ENCODE data around the gene SLC35B4.

Gene SLC35B4

DNA sequence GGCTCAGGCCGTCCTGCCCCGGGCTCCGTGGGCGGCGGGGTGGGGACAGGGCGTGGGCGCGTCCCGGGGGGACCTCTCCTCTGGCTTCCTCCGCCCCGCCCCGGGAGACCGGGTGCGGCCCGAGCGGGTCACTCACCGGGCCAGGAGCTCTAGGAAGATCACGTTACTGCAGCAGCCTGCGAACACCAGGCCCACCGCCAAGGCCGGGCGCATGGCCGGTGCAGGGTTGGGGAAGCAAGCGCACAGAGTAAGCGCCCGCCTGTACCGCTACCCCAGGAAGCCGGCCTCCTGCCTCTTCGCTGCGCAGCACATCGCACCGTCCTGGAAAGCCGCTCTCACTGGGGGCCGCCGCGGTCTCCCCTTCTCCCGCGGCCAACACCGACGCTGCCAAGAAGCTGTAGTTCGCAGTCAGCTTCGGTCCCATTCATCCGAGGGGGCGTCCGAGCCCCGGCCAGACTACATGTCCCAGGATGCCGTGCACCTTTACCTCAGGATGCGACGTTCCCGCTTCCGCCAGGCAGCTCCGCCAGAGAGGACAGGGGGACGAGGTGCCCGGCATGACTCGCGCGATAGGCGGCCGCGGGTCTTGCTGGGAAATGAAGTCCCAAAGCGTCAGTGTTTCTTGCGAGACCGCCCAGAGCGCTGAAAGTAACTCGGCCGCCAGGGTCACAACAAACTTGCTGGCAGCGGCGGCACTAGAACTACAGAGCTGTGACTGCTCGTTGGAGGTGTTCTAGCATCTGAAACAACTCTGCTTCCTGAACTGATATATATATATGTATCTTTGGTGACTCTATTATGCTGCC is at the start of gene SLC35B4:
Gene SLC35B4 (minus strand): TSS at position 392 of the 806 bp plus-strand sequence. CDS start 179 bp downstream, at position 213.
- peak; percentile 91 for DNase-seq (ENCODE audit: low read depth)

DNA sequence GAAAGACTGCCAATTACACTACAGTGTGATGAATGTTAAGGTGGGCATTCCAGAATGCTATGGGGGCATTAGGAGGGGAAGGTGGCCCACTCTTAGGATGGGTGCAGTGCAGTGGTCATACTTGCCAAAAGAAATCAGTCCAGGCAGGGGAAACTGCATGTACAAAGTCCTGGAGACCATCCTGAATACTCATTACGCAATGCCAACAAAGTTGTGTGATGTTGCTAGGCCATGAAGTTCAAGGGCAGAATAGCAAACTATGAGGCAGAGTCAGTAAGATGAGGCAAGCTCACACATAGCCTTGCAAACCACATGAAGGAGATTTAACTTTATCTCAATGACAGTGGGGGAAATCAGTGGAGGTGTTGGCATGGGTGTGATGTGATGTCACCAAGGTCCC is 49.8 kb upstream of the SLC35B4 start:
- no peak for DNase-seq (ENCODE audit: low read depth)

GRCh38 chr7:134365341-134366054 is 48.8 kb upstream of the SLC35B4 start:
- DNase-seq (ENCODE audit: low read depth) = no peak

DNA sequence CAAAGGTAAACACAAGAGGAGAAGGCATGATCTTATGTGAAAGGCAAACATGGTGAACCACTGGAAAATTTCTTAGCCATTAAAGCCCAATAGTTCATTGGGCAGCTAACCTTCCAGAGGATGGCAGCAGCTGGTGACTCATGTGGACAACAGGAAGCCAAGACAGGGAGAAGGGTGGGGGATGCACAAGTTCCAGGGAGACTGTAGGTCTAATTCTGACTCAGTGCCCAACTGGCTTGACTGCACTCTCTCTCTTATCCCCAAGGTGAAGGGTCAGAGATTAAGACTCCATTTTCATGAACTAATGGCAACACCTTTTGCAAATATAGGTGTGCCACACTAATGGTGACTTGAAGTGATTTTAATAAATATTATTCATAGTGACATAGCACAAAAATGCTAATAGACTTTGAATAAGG is 47.9 kb upstream of the SLC35B4 start:
- DNase-seq (ENCODE audit: low read depth) = no peak

DNA sequence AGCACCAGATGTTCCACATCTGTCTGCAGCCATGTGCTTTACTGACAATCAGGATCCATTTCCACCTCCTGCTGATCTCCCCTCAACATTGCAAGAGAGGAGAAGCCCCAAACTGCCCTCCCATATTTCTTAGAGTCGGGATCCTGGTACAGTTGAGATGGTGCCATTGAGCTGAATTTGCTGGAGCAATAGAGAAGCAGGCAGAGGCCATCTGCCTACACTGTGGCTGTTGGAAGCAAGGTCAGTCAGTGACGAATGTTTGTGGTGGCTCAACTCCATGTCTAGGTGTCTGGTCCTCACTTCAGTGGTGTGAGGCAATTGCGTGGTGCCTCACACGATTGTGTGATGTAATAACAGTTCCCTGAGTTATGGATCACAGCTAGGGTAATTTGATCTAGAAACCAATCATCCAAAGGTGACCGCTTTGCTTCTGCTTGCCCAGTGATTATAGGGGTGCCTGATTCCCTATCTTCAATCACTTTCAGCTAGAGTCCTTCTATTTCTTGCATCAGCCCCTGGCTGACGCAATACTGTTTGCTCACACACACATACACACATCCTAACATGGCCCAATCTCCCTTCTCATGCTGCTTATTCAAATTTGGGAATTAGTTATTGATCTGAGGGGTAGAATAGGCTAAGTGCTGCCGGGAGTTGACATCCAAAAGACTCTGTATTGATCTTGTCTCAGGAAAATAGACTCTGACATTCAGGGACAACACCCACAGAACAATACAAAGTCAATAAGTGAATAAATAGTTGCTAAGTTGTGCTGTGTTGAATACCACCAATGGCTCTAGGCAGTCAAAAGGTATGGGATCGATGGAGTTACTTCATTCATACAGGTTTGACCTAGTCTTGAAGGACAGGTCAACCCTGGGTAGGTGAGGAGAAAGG is 46.1 kb upstream of the SLC35B4 start:
- DNase-seq (ENCODE audit: low read depth) = no peak

DNA sequence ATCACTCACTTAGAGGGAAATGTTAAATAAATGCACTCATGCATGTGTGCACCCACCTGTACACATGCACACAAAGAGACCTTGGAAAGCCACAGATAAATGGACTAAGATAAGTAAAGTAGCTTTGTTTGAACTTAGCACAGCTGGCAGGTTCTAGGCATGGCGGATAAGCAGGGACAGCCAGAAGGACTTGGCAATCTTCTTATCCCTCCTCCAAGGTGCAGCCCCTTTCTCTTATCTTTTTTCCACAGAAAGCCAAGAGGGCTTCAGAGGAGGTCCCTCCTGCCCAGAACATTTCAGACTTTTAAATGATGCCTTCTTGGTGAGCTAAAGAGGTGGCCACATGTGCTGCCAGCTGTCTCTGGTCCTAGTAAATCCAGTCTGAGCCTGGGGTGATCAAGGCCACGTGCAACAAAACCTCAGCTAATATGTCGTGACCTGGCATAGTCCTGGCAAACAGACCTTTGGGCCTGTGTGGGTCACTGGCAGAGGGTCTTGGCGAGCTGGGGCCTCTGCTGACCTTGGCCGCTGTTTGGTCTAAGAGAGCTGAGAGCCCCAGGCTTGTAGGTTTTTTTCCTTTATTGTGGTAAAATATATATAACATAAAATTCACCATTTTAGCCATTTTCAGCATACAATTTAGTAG is 43.2 kb upstream of the SLC35B4 start:
- no peak for DNase-seq (ENCODE audit: low read depth)

GRCh38 chr7:134357486-134357885 is 40.8 kb upstream of the SLC35B4 start:
- no peak for DNase-seq (ENCODE audit: low read depth)

- DNase-seq (ENCODE audit: low read depth) = no peak
These were observed 39.7 kb upstream of the SLC35B4 start for GRCh38 chr7:134356421-134356936.

- no peak for DNase-seq (ENCODE audit: low read depth)
These were observed 39.2 kb upstream of the SLC35B4 start for GRCh38 chr7:134355927-134356326.

DNA sequence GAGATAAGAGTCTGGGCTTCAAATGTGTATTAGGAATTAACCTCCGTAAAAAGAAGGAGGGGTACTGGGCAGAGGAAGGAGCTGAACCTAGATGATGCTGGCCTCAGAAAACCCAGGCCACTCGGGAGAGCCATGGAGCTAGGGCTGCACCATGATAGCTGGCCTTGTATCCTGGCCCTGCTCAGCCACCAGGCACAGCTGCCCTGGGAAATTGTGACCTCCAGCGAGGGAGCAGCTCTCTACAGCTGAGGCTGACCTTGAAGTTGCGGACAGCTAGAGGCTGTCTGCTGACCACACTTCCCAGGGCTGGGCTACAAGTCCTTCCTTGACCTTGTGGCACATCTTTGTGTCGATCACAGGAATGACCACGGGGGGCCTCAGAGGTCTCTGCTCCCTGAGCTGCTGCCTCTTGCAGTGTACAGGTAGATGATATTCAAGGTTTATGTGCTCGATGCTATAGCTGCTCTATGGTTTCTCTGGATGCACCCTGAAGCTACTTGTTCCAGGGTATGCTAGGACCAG is 38.3 kb upstream of the SLC35B4 start:
- no peak for DNase-seq (ENCODE audit: low read depth)

DNA sequence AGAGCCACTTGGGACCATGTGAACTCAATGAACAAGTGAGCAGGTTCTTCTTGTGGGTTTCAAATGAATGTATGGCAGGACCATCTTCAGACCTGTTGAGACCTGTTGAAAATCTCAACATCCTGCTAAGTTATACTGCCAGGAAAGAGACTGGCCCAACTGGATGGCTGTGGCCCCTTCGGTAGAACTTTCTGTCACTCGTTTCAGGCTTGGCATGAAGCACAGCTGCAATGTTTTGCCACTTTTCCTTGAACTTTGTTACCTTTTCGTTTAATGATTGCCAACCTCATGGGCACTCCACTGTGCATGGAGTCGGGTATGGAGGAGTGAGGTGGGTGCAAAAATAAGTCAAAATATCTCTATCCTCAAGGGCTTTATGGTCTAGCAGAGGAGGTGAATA is 36.7 kb upstream of the SLC35B4 start:
- DNase-seq (ENCODE audit: low read depth) = no peak

DNA sequence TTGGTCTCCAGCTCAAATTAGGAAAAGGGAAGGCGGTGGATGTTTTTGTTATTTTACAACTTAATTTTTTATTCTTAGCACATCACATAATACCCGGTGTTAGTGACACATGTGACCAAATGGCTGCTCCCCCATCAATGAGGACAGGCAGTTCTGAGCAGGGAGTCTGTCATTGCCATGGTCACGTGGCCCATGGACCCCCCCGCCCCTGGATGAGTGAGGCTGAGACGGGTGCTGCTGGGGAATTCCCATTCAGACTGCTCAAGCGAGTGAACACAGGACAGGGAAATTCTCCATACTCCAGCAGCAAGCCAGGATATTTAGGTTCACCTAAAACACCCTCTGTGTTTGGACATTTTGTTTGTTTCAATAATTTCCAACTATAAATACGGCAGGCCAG is 34.7 kb upstream of the SLC35B4 start:
- no peak for DNase-seq (ENCODE audit: low read depth)

- DNase-seq (ENCODE audit: low read depth) = no peak
These were observed 34.0 kb upstream of the SLC35B4 start for GRCh38 chr7:134350709-134351108.

GRCh38 chr7:134347567-134347966 is 30.8 kb upstream of the SLC35B4 start:
- DNase-seq (ENCODE audit: low read depth) = no peak

DNA sequence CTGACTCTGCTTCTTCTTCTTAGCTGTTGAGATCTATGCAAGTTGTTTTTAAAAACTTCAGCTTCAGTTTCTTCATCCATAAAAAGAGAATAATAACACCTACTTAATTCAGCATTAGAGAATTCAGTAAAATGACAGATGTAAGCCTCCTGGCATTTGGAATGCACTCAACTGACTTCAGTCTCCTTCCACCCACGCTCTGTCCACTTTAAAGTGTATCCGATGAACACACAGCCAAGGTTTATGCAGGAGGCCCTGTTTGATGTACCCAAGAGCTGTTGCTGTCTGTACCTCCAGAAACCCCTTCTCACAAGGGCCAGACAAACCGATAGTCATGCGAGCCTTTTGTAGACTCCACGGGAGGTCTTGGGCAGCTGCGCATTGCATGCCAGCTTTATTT is 27.1 kb upstream of the SLC35B4 start:
- DNase-seq (ENCODE audit: low read depth) = no peak

DNA sequence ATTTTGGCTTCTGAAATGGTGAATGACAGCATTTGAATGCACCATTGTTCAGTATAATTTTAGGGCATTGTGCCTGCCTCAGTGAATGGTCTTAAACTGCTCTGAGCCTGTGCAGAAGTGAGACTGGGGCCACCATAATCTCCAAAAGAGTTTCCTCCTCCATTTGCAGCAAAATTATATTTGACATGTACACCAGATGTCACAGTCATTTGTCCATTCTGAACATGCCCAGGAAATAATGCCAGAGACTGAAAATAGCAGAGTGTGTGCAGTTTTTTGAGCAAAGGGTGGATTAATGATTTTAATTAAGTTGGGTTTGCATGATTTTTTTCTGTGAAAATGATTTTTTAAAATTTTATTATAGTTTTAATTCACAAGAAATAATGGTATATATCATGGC is 26.4 kb upstream of the SLC35B4 start:
- no peak for DNase-seq (ENCODE audit: low read depth)

DNA sequence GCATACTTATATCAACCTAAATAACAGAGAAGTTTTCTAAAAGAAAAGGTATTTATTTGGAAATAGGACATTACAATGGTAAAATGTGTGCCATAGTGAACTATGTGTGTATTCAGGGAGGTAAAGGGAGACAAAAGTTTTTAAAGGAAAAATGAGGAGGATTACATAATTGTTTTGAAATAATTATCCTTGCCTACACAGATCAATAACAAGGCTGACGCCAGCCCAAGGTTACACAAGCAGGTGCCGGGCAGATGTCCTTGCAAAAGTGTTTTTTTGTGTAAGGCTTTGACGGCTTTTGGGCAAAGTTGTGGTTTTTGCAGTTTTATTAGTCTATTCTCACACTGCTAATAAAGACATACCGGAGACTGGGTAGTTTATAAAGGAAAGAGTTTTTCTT is 22.7 kb upstream of the SLC35B4 start:
- no peak for DNase-seq (ENCODE audit: low read depth)

- no peak for DNase-seq (ENCODE audit: low read depth)
These were observed 21.2 kb upstream of the SLC35B4 start for GRCh38 chr7:134337980-134338379.

- DNase-seq (ENCODE audit: low read depth) = no peak
These were observed 17.7 kb upstream of the SLC35B4 start for GRCh38 chr7:134334408-134334807.

GRCh38 chr7:134333943-134334342 is 17.2 kb upstream of the SLC35B4 start:
- no peak for DNase-seq (ENCODE audit: low read depth)

GRCh38 chr7:134332892-134333291 is 16.2 kb upstream of the SLC35B4 start:
- DNase-seq (ENCODE audit: low read depth) = no peak

Data from stimulated activated CD8-positive, alpha-beta memory T cell treated with anti-CD3 and anti-CD28 coated beads, Interleukin-12 subunit alpha, Interleukin-12 subunit beta, amount 100 ng/mL, for 4 hours (primary cell).